Subcutaneous preadipocyte (primary cell): ENCODE measurements around the gene SLC30A10. TPM values are rescaled to one million over a fixed set of nuclear protein-coding genes. Genes with fewer than 3 reads are reported as not detected.

ENCODE experiments used
- small RNA-seq: library from RNA; depleted of rRNA; stranded (forward); fragments of <200 nt; gene quantifications from one replicate; pipeline ENCODE3, GENCODE V24; 2012
- total RNA-seq: library from RNA; depleted of rRNA; stranded (reverse); fragments of >200 nt; gene quantifications from 2 replicates; pipeline ENCODE4 v1.2.3, GENCODE V29; 2012

The SLC30A10 gene
- total RNA-seq = not detected in 2 replicates

GRCh38 chr1:219927956-219928790, at the start of gene SLC30A10:
TSS of gene SLC30A10 (minus strand) at chr1:219928557. CDS start at chr1:219928440, 117 bp downstream.

Small RNAs within 50 kb of the gene (small RNA-seq; reads per million reads assigned to genes)
- gene RF00012 = not detected

Other genes starting within 250 kb of the SLC30A10 start
- 135 and 182 TPM in 2 replicates for gene EPRS1, start 117.9 kb upstream of the SLC30A10 start, total RNA-seq
- 16.9 and 22.3 TPM in 2 replicates for gene BPNT1, start 161.2 kb upstream of the SLC30A10 start, total RNA-seq
- 81.6 and 108 TPM in 2 replicates for gene IARS2, start 165.6 kb upstream of the SLC30A10 start, total RNA-seq